T-helper 1 cell treated with Interleukin-12 subunit alpha and Interleukin-12 subunit beta and Interleukin-4 antibody, amounts not matched to agents 30 μg/mL and 1 μg/mL, for 36 hours (primary cell): ENCODE results near the gene ARMCX6.
"Not testable (repeated sequence)": the region's sequence is repeated elsewhere in the genome, so short reads cannot be mapped to it uniquely, and the experiment has no call there.

Experiments
- H3K27ac Mint-ChIP-seq: one replicate; pipeline ENCODE4 v1.8.0; 2021; ENCODE audit warnings: mild to moderate bottlenecking, mixed read lengths
- H3K27me3 Mint-ChIP-seq: one replicate; pipeline ENCODE4 v1.8.0; 2021; ENCODE audit warnings: low read depth, mixed read lengths
- H3K36me3 Mint-ChIP-seq: one replicate; pipeline ENCODE4 v1.8.0; 2021; ENCODE audit warnings: low read depth, mixed read lengths
- H3K4me1 Mint-ChIP-seq: one replicate; pipeline ENCODE4 v1.8.0; 2021; ENCODE audit warnings: low read depth, mixed read lengths
- H3K4me3 Mint-ChIP-seq: one replicate; pipeline ENCODE4 v1.8.0; 2021; ENCODE audit warnings: mild to moderate bottlenecking, moderate library complexity, mixed read lengths
- H3K9me3 Mint-ChIP-seq: one replicate; pipeline ENCODE4 v1.8.0; 2021; ENCODE audit warnings: mixed read lengths

ARMCX6 gene

GRCh38 chrX:101617211-101618191, at the start of gene ARMCX6:
ARMCX6 (minus strand) TSS chrX:101618000; CDS start chrX:101616620, 1,380 bp downstream.
- peaks cover 15% of the 10 kb centered on the region for H3K4me1 Mint-ChIP-seq
- no peaks in the 10 kb centered on the region for H3K27me3 Mint-ChIP-seq
- H3K9me3 Mint-ChIP-seq, result no peaks in the 10 kb centered on the region
- H3K4me3 Mint-ChIP-seq, result peak within 1 kb of the TSS; percentile 91
- peak within 1 kb of the TSS; percentile 90 for H3K27ac Mint-ChIP-seq
- peaks cover 3% of the 10 kb centered on the region for H3K36me3 Mint-ChIP-seq

- H3K27ac Mint-ChIP-seq, result peak within 1 kb of the TSS; percentile 41
These were observed 41.8 kb upstream of the ARMCX6 start, which contains the start of gene ARMCX2 for GRCh38 chrX:101659601-101660063. ARMCX2 (minus strand) TSS chrX:101659850; CDS start chrX:101657588, 2,262 bp downstream.

GRCh38 chrX:101658661-101659491, 41.1 kb upstream of the ARMCX6 start:
- Mint-ChIP-seq H3K9me3 (no peaks in the 10 kb centered on the region), H3K4me1 (peaks cover 17% of the 10 kb centered on the region), H3K36me3 (no peaks in the 10 kb centered on the region), H3K4me3 (peak overlapping the region; percentile 80), H3K27ac (peak overlapping the region; percentile 41), H3K27me3 (peaks cover 17% of the 10 kb centered on the region)

More at GRCh38 chrX:101659601-101660063, 41.8 kb upstream of the ARMCX6 start, which contains the start of gene ARMCX2:
- Mint-ChIP-seq H3K36me3 (no peaks in the 10 kb centered on the region), H3K9me3 (no peaks in the 10 kb centered on the region), H3K4me1 (peaks cover 17% of the 10 kb centered on the region), H3K27me3 (peaks cover 17% of the 10 kb centered on the region), H3K4me3 (peak within 1 kb of the TSS; percentile 80)

GRCh38 chrX:101657495-101657894, 39.7 kb upstream of the ARMCX6 start:
- no peaks in the 10 kb centered on the region for H3K36me3 Mint-ChIP-seq
- H3K4me1 Mint-ChIP-seq, result peaks cover 17% of the 10 kb centered on the region
- peaks cover 13% of the 10 kb centered on the region for H3K27me3 Mint-ChIP-seq
- no peak overlapping the region for H3K27ac Mint-ChIP-seq
- no peak overlapping the region for H3K4me3 Mint-ChIP-seq
- no peaks in the 10 kb centered on the region for H3K9me3 Mint-ChIP-seq

- H3K27ac Mint-ChIP-seq, result no peak overlapping the region
- no peaks in the 10 kb centered on the region for H3K36me3 Mint-ChIP-seq
- H3K27me3 Mint-ChIP-seq, result peaks cover 9% of the 10 kb centered on the region
- no peak overlapping the region for H3K4me3 Mint-ChIP-seq
- no peaks in the 10 kb centered on the region for H3K9me3 Mint-ChIP-seq
- H3K4me1 Mint-ChIP-seq, result peaks cover 17% of the 10 kb centered on the region
These were observed 39.0 kb upstream of the ARMCX6 start for GRCh38 chrX:101656817-101657216.

GRCh38 chrX:101655534-101655933, 37.7 kb upstream of the ARMCX6 start:
- Mint-ChIP-seq H3K27me3 (peaks cover 5% of the 10 kb centered on the region), H3K4me3 (no peak overlapping the region), H3K27ac (no peak overlapping the region), H3K9me3 (no peaks in the 10 kb centered on the region), H3K36me3 (no peaks in the 10 kb centered on the region), H3K4me1 (peaks cover 14% of the 10 kb centered on the region)

GRCh38 chrX:101647716-101648115, 29.9 kb upstream of the ARMCX6 start:
- H3K4me1 Mint-ChIP-seq, H3K36me3 Mint-ChIP-seq, H3K4me3 Mint-ChIP-seq, H3K27me3 Mint-ChIP-seq, H3K9me3 Mint-ChIP-seq, H3K27ac Mint-ChIP-seq: not testable (repeated sequence)

GRCh38 chrX:101642093-101642492, 24.3 kb upstream of the ARMCX6 start:
- no peak overlapping the region for H3K4me3 Mint-ChIP-seq
- no peaks in the 10 kb centered on the region for H3K27me3 Mint-ChIP-seq
- no peaks in the 10 kb centered on the region for H3K36me3 Mint-ChIP-seq
- no peaks in the 10 kb centered on the region for H3K4me1 Mint-ChIP-seq
- H3K9me3 Mint-ChIP-seq, result no peaks in the 10 kb centered on the region
- no peak overlapping the region for H3K27ac Mint-ChIP-seq

- Mint-ChIP-seq H3K36me3 (no peaks in the 10 kb centered on the region), H3K27ac (no peak overlapping the region), H3K27me3 (no peaks in the 10 kb centered on the region), H3K4me1 (no peaks in the 10 kb centered on the region), H3K4me3 (no peak overlapping the region), H3K9me3 (no peaks in the 10 kb centered on the region)
These were observed 21.8 kb upstream of the ARMCX6 start for GRCh38 chrX:101639583-101639982.

- Mint-ChIP-seq H3K36me3 (peaks cover 12% of the 10 kb centered on the region), H3K4me1 (peaks cover 22% of the 10 kb centered on the region), H3K27ac (no peak overlapping the region), H3K9me3 (no peaks in the 10 kb centered on the region), H3K27me3 (no peaks in the 10 kb centered on the region), H3K4me3 (no peak overlapping the region)
These were observed 1.6 kb upstream of the ARMCX6 start for GRCh38 chrX:101619364-101619763.

GRCh38 chrX:101605728-101606127, 12.1 kb downstream of the ARMCX6 start:
- Mint-ChIP-seq H3K9me3 (no peaks in the 10 kb centered on the region), H3K4me1 (no peaks in the 10 kb centered on the region), H3K36me3 (no peaks in the 10 kb centered on the region), H3K4me3 (no peak overlapping the region), H3K27me3 (peaks cover 16% of the 10 kb centered on the region), H3K27ac (no peak overlapping the region)

GRCh38 chrX:101605146-101605545, 12.7 kb downstream of the ARMCX6 start:
- no peaks in the 10 kb centered on the region for H3K36me3 Mint-ChIP-seq
- no peak overlapping the region for H3K4me3 Mint-ChIP-seq
- peaks cover 16% of the 10 kb centered on the region for H3K27me3 Mint-ChIP-seq
- H3K4me1 Mint-ChIP-seq, result no peaks in the 10 kb centered on the region
- H3K9me3 Mint-ChIP-seq, result no peaks in the 10 kb centered on the region
- H3K27ac Mint-ChIP-seq, result no peak overlapping the region

- Mint-ChIP-seq H3K27ac (no peak overlapping the region), H3K4me3 (no peak overlapping the region), H3K27me3 (peaks cover 16% of the 10 kb centered on the region), H3K36me3 (no peaks in the 10 kb centered on the region), H3K9me3 (no peaks in the 10 kb centered on the region), H3K4me1 (no peaks in the 10 kb centered on the region)
These were observed 15.7 kb downstream of the ARMCX6 start for GRCh38 chrX:101602077-101602476.

- H3K4me1 Mint-ChIP-seq, H3K9me3 Mint-ChIP-seq, H3K4me3 Mint-ChIP-seq, H3K36me3 Mint-ChIP-seq, H3K27ac Mint-ChIP-seq, H3K27me3 Mint-ChIP-seq: not testable (repeated sequence)
These were observed 18.2 kb downstream of the ARMCX6 start for GRCh38 chrX:101599592-101599991.
